Adipocyte (in vitro differentiated cells): ENCODE data around the gene C16orf78.
A peak's percentile ranks its signal among the peaks of the same experiment; 100 is the strongest.

Source experiments
- DNase-seq: peaks from one replicate; pipeline ENCODE4 v3.0.0-alpha.2; 2015; ENCODE audit warnings: low read depth
- H3K27me3 ChIP-seq: replicated peaks from 2 replicates; pipeline ENCODE4 v1.7.0; 2013; ENCODE audit warnings: mild to moderate bottlenecking, low read length, moderate library complexity; ENCODE audit not compliant: control insufficient read depth, insufficient read depth
- H3K36me3 ChIP-seq: 2 replicates; pipeline ENCODE4 v1.7.0; 2013; ENCODE audit warnings: low read length, mild to moderate bottlenecking, moderate library complexity; ENCODE audit not compliant: control insufficient read depth, insufficient read depth, severe bottlenecking
- H3K4me1 ChIP-seq: 2 replicates; pipeline ENCODE4 v1.7.0; 2013; ENCODE audit warnings: mild to moderate bottlenecking, low read length, moderate library complexity; ENCODE audit not compliant: control insufficient read depth, insufficient read depth
- H3K4me3 ChIP-seq: 2 replicates; pipeline ENCODE4 v1.7.0; 2013; ENCODE audit warnings: mild to moderate bottlenecking, low read length, moderate library complexity
- H3K9ac ChIP-seq: 2 replicates; pipeline ENCODE4 v1.7.0; 2013; ENCODE audit warnings: mild to moderate bottlenecking, low read length, moderate library complexity
- H3K9me3 ChIP-seq: 2 replicates; pipeline ENCODE4 v1.7.0; 2013; ENCODE audit warnings: mild to moderate bottlenecking, low read length, moderate library complexity; ENCODE audit not compliant: control insufficient read depth

The C16orf78 gene

GRCh38 chr16:49439050-49439449 is 65.4 kb downstream of the C16orf78 start:
- Histone ChIP-seq H3K4me1 (no peaks in the 10 kb centered on the region), H3K27me3 (peaks cover 71% of the 10 kb centered on the region), H3K36me3 (no peaks in the 10 kb centered on the region), H3K4me3 (no peak overlapping the region), H3K9ac (no peak overlapping the region), H3K9me3 (no peaks in the 10 kb centered on the region)
- no peak for DNase-seq

GRCh38 chr16:49439676-49440075 is 66.1 kb downstream of the C16orf78 start:
- DNase-seq: no peak
- Histone ChIP-seq H3K36me3 (no peaks in the 10 kb centered on the region), H3K27me3 (peaks cover 69% of the 10 kb centered on the region)

GRCh38 chr16:49440156-49441065 is 66.8 kb downstream of the C16orf78 start:
- DNase-seq: no peak
- no peaks in the 10 kb centered on the region for H3K4me1 ChIP-seq
- H3K9ac ChIP-seq: no peak overlapping the region
- no peak overlapping the region for H3K4me3 ChIP-seq
- no peaks in the 10 kb centered on the region for H3K9me3 ChIP-seq
- peaks cover 70% of the 10 kb centered on the region for H3K27me3 ChIP-seq
- H3K36me3 ChIP-seq: no peaks in the 10 kb centered on the region

More at GRCh38 chr16:49439676-49440075, 66.1 kb downstream of the C16orf78 start:
- no peak overlapping the region for H3K4me3 ChIP-seq
- H3K9ac ChIP-seq: no peak overlapping the region
- H3K4me1 ChIP-seq: no peaks in the 10 kb centered on the region
- no peaks in the 10 kb centered on the region for H3K9me3 ChIP-seq

GRCh38 chr16:49441366-49441780 is 67.8 kb downstream of the C16orf78 start:
- Histone ChIP-seq H3K9ac (no peak overlapping the region), H3K9me3 (no peaks in the 10 kb centered on the region), H3K36me3 (no peaks in the 10 kb centered on the region), H3K4me3 (no peak overlapping the region), H3K4me1 (no peaks in the 10 kb centered on the region), H3K27me3 (peaks cover 75% of the 10 kb centered on the region)
- peak; percentile 19 for DNase-seq

GRCh38 chr16:49442805-49443204 is 69.2 kb downstream of the C16orf78 start:
- DNase-seq: no peak
- no peaks in the 10 kb centered on the region for H3K4me1 ChIP-seq
- no peak overlapping the region for H3K9ac ChIP-seq
- H3K9me3 ChIP-seq: no peaks in the 10 kb centered on the region
- no peak overlapping the region for H3K4me3 ChIP-seq
- H3K36me3 ChIP-seq: no peaks in the 10 kb centered on the region
- H3K27me3 ChIP-seq: peaks cover 64% of the 10 kb centered on the region

GRCh38 chr16:49443576-49443975 is 70.0 kb downstream of the C16orf78 start:
- no peaks in the 10 kb centered on the region for H3K9me3 ChIP-seq
- no peaks in the 10 kb centered on the region for H3K36me3 ChIP-seq
- no peak for DNase-seq
- H3K4me1 ChIP-seq: no peaks in the 10 kb centered on the region
- H3K4me3 ChIP-seq: no peak overlapping the region
- H3K9ac ChIP-seq: no peak overlapping the region
- peaks cover 57% of the 10 kb centered on the region for H3K27me3 ChIP-seq

GRCh38 chr16:49446805-49447204 is 73.2 kb downstream of the C16orf78 start:
- no peaks in the 10 kb centered on the region for H3K36me3 ChIP-seq
- H3K9me3 ChIP-seq: no peaks in the 10 kb centered on the region
- DNase-seq: no peak
- H3K4me1 ChIP-seq: no peaks in the 10 kb centered on the region
- H3K27me3 ChIP-seq: peaks cover 49% of the 10 kb centered on the region
- no peak overlapping the region for H3K4me3 ChIP-seq
- no peak overlapping the region for H3K9ac ChIP-seq
